Fibroblast of skin of left biceps (primary cell): ENCODE data around the gene GRIN2C.

Source experiments
- DNase-seq, 2 experiments: peaks; one replicate each; pipeline ENCODE4 v3.0.0-alpha.2; 2013; ENCODE audit warnings: low read depth in 2 of 2

GRIN2C gene

GRCh38 chr17:74822335-74822938 is 37.2 kb downstream of the GRIN2C start:
- DNase-seq = no peak

GRCh38 chr17:74821655-74822334 is 37.9 kb downstream of the GRIN2C start:
- no peak for DNase-seq

- no peak for DNase-seq
Observed at GRCh38 chr17:74819801-74820436, 39.8 kb downstream of the GRIN2C start.

DNA sequence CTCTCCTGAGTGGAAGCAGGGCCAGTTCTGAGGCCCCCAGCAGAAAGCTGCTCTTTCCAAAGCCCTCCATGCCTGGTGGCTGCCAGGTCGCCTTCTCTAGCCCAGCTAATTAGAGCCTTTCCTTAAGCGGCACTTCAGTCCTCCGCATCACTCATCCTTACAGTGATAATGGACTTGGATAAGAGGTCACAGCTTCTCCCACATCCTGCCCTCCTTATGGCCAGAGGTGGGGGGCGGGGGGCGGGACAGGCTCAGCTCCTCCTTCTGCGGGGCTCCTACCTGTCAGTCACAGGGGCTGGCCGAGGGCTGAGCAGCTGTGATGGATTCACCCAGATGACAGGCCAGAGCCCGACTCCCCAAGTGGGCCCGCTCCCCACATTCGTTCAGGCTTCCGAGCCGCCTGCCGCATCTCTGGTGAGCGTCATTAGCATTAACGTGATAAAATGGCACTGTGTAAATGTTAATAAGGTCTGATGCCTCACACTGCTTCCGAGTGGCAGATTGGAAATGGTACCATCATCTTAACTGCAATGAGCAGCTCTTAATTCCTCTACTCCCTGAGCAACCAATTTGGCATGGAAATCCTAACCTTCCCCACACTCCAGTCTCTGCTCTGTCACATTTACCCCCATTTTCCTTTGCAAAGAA is 41.3 kb downstream of the GRIN2C start:
- DNase-seq = no peak

DNA sequence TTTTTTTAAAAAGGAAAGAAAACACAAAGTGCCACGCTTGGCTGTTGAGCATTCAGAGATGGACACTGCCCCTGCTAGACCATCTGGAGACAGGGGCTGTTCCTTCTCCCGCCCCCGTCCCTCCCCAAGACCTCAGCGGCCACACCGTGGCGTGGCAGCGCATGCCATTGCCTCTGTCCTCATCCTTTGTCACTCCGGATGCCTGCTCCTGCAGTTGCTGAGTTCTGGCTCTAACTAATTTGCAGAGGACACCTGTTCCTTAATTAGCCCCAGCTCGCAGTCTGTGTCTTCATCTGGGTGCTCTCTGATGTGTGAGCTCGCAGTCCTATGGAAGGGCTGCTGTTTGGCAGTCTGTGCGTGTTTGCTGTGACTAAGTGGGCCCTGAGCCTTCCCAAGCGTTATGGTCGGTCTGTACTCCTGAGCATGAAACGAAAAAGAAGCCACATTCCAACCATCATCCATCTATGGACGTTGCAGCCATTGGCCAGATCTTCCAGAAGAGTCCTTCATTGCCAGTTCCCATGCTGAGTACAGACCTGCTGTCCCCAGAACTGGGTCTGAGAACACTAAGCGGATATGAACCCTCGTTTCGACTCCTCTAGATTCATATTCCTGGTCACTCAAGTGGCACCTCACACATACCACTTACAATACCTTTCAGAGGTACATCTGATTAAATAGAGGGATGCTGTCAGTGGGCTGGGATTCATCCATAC is 42.6 kb downstream of the GRIN2C start:
- DNase-seq = no peak

DNA sequence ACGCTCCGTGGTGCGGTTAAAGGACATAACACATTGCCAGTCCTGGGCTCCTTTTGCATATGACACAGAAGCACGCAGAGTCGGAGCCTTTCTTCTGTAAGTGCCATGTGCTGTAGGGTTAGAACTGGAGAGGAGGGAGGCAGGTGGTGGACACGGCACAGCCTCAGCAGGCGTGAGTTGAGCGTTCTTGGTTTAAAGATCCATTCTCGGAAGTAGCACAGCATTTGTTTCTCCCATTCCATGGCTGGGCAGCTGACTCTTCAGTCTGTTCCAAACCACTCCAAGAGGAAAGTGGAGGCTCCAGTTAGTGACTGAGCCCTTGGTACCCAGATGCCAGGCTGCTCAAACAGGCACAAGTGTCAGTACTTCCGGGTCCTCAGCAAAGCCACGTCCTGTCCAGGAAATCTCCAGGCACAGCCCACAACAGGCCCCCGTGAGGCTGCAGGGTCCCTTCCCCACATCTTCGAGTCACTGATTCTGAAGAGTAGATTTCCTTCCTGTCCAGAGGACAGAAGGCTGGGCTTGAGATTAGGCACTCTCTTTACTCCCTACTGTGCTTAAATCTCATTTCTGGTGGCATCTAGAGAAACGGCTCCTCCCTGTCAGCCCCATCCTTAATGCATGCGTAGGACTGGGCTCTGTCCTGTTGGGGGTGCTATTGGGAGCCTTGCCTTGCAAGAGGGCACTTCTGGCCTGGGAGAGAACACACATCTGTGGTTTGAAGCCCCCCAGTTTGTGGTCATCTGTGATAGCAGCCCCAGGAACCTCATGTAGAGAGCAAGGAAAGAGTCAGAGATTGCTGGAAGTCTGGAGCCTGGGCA is 43.9 kb downstream of the GRIN2C start:
- no peak for DNase-seq

DNA sequence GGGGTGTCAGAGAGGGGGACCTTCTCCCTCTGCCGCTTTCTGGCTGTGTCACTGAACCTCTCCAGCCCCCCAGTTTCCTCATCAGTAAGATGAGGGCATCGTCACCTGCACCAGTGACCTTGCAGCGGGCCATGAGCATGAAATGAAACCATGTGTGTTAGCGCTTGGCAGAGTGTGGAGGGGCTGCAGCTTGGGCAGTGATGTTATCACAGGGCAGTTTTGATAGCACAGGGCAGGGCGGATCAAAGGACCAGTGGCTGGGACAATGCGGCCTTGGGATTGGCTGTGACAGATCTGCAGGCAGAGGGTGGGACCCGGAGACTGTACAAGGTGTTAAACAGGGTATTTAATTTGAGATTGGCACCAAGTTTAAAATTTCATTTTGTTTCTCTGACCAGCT is 44.6 kb downstream of the GRIN2C start:
- no peak for DNase-seq

GRCh38 chr17:74814453-74814852 is 45.2 kb downstream of the GRIN2C start:
- DNase-seq = no peak

DNA sequence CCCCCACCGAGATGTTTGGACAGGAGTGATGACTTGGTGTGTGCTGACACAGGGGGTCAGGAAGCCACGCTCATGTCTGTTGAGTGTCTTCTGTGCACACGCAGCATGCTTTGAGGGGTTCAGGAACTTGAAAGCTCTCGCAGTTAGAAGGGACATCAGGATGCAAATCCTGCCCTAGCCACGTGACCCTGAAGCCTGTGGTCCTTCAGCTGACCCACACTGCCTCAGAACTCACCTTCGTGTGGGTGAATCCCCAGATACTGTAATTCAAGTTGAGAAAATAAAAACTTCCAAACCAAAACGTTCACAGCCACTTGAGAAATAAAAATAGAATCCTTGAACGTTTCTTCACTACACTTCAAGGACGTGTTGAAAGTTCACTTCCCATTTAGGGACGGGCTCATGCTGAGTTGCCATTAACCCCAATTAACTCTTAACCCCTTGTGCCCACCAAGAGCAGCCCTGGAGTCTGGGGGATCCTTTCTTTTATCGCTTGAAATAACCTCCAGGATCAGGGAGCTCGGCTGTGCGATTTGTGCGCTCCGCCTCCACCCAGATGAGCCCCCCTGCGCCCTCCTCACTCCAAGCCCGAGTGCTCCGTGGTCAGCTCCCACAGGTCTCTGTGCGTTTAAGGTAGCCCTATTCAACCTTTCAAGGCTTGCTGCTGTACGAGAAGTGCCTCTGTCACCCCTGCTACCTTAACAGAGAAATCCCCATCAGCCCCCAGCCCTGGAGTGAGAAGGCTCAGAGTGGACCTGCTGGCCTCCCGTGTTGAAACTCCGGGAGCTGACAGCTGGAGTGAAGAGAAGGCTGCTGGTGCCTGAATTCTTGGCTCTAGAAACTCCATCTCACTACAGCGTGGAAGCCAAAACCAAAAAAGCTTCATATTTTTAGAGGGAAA is 47.3 kb downstream of the GRIN2C start:
- DNase-seq = no peak

GRCh38 chr17:74810699-74811485 is 48.8 kb downstream of the GRIN2C start:
- DNase-seq = no peak

GRCh38 chr17:74808714-74809430 is 50.8 kb downstream of the GRIN2C start:
- no peak for DNase-seq

GRCh38 chr17:74807925-74808324 is 51.8 kb downstream of the GRIN2C start:
- DNase-seq = no peak

GRCh38 chr17:74807441-74807840 is 52.2 kb downstream of the GRIN2C start:
- no peak for DNase-seq

- DNase-seq = no peak
Observed at GRCh38 chr17:74806334-74806733, 53.4 kb downstream of the GRIN2C start.

DNA sequence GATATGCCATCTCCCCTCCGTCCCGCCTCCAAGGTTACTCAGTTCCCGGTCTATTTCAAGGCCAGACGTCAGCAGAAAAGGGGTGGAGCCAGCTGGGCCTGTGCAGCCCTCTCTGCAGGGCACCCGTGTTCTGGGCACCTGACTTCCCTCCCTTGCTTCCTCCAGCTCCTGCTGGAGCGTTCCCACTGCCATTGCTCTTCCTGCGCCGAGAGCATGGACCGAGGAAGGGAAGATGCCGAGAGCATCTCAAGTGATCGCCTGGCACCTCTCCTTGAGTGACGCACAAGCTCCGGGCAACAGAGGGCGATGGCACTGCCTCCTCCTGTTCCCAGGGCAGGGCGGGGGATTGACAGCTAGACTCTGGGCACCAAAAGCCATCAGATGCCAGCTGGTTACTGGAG is 54.1 kb downstream of the GRIN2C start:
- no peak for DNase-seq

DNA sequence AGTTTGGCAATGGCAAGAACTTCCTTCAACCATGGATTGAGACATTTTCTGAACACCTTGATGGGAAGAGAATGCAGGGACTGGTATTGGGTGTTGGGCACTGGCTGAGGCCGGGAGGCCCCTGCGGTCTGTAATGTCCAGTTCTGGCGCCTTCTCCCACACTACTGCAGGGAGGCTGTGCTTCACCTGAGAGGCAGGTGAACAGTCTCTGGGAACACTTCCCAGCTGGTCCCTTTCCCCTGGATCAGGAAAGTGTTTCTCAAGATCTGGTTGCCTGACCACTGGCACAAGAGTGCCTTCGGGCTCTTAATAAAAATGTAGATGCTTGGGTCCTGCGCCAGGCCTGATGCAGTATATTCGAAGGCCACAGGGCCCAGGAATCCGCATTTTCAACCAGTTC is 55.0 kb downstream of the GRIN2C start:
- DNase-seq = no peak

GRCh38 chr17:74803971-74804370 is 55.7 kb downstream of the GRIN2C start:
- no peak for DNase-seq

DNA sequence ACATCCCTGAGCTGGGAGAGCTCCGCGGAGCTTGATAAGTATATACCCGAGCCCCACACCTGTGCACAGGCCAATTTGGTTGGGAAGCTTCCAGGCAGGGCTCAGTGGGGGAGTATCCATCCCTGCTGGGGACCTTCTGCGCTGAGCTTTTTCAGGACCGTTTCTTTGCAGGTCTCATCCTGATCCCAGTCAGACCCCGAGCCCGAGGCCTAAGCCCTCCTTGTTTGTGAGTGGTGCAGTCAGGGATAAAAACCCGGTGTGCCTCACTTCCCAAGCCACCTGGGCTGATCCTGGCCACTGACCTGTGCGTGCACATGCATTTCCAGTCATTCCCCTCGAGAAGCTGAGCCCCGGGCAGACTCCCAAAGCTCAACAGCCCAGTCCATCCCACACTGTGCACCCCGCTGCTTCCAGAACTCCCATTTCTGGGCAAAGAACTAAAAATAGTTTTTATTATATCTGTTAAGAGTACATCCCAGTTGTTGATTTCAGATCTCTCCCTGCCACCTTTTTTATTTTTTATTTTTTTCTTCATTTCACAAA is 56.2 kb downstream of the GRIN2C start:
- no peak for DNase-seq
